Naive thymus-derived CD4-positive, alpha-beta T cell (primary cell): ENCODE results near the gene ANKLE2. TPM values are rescaled to one million over a fixed set of nuclear protein-coding genes. Genes with fewer than 3 reads are reported as not detected.

ENCODE experiments used
- ATAC-seq: fragments of 150-1000 bp; cut with Tn5 transposase; 2 replicates; pipeline ENCODE4 v1.10.0; 2021; ENCODE audit warnings: mild to moderate bottlenecking, moderate library complexity
- CTCF ChIA-PET: fragments of 350-600 bp; sonication (Branson Sonifier 250); formaldehyde crosslinking; loops from one replicate; lab custom pipeline; 2021; ENCODE audit warnings: antibody characterized with exemption; lab: Charles Lee
- POLR2A ChIA-PET: fragments of 350-600 bp; sonication (Branson Sonifier 250); formaldehyde crosslinking; loops from one replicate; lab custom pipeline; 2021; ENCODE audit warnings: antibody characterized with exemption, inconsistent platforms; lab: Charles Lee
- DNase-seq, 9 donors: peaks; one replicate each; pipeline versions ENCODE4 v3.0.0 to v3.0.0-alpha.2; 2020 to 2022; ENCODE audit warnings: mixed read lengths in 1 of 9
- H3K27ac ChIP-seq: one replicate; pipeline ENCODE4 v1.7.0; 2013; ENCODE audit warnings: mild to moderate bottlenecking, low read depth, low read length, moderate library complexity
- H3K27me3 ChIP-seq, 2 donors: one replicate each; pipeline ENCODE4 v1.7.0; 2013; ENCODE audit warnings: low read length in 2 of 2, mild to moderate bottlenecking in 2 of 2, moderate library complexity in 2 of 2; ENCODE audit not compliant: control insufficient read depth in 2 of 2, insufficient read depth in 2 of 2
- H3K36me3 ChIP-seq, 3 experiments: 1 replicate in 2 of 3; 2 replicates in 1 of 3; pipeline ENCODE4 v1.7.0; 2013; ENCODE audit warnings: low read length in 3 of 3, mild to moderate bottlenecking in 3 of 3, moderate library complexity in 1 of 3; ENCODE audit not compliant: insufficient read depth in 3 of 3, control insufficient read depth in 2 of 3
- H3K4me1 ChIP-seq, 2 donors: one replicate each; pipeline ENCODE4 v1.7.0; 2013; ENCODE audit warnings: low read length in 2 of 2, mild to moderate bottlenecking in 2 of 2, moderate library complexity in 1 of 2; ENCODE audit not compliant: control insufficient read depth in 2 of 2, insufficient read depth in 2 of 2
- H3K4me3 ChIP-seq: 2 replicates; pipeline ENCODE4 v1.7.0; 2013; ENCODE audit warnings: mild to moderate bottlenecking, low read length
- H3K9me3 ChIP-seq, 3 experiments: 1 replicate in 2 of 3; 2 replicates in 1 of 3; pipeline ENCODE4 v1.7.0; 2013; ENCODE audit warnings: low read length in 3 of 3; ENCODE audit not compliant: control insufficient read depth in 2 of 3
- H3K27ac Mint-ChIP-seq, 9 donors: one replicate each; pipeline ENCODE4 v1.8.0; 2020 to 2022; ENCODE audit warnings: mixed read lengths in 9 of 9, mild to moderate bottlenecking in 8 of 9, moderate library complexity in 5 of 9, inconsistent platforms in 2 of 9
- H3K27me3 Mint-ChIP-seq, 5 donors: one replicate each; pipeline ENCODE4 v1.8.0; 2021 to 2022; ENCODE audit warnings: mixed read lengths in 5 of 5, mild to moderate bottlenecking in 1 of 5
- H3K36me3 Mint-ChIP-seq, 5 donors: one replicate each; pipeline ENCODE4 v1.8.0; 2020 to 2022; ENCODE audit warnings: mixed read lengths in 5 of 5, mild to moderate bottlenecking in 3 of 5, inconsistent platforms in 1 of 5
- H3K4me1 Mint-ChIP-seq, 7 donors: one replicate each; pipeline ENCODE4 v1.8.0; 2020 to 2022; ENCODE audit warnings: mixed read lengths in 7 of 7, mild to moderate bottlenecking in 3 of 7, inconsistent platforms in 1 of 7
- H3K4me3 Mint-ChIP-seq, 10 donors: one replicate each; pipeline ENCODE4 v1.8.0; 2020 to 2022; ENCODE audit warnings: mild to moderate bottlenecking in 10 of 10, mixed read lengths in 10 of 10, moderate library complexity in 6 of 10, inconsistent platforms in 2 of 10
- H3K9me3 Mint-ChIP-seq, 11 donors: one replicate each; pipeline ENCODE4 v1.8.0; 2020 to 2022; ENCODE audit warnings: mixed read lengths in 11 of 11, mild to moderate bottlenecking in 4 of 11, inconsistent platforms in 1 of 11, moderate library complexity in 1 of 11
- intact Hi-C, 2 donors: fragments of 100-400 bp; cut with micrococcal nuclease; formaldehyde crosslinking; loops; one replicate each; pipeline ENCODE4 v1.15.1; 2023
- polyA plus RNA-seq, 2 donors: library from polyadenylated mRNA; unstranded; fragments of 300-500 nt; fragmentation: Illumina TruSeq; gene quantifications; one replicate each; pipeline ENCODE4 v1.2.3, GENCODE V29; 2021
- total RNA-seq, 6 experiments: library from RNA in 5 of 6; stranded (reverse) in 5 of 6; gene quantifications; 1 replicate in 5 of 6; 2 replicates in 1 of 6; pipeline ENCODE4 v1.2.3 and lab custom pipeline; 2021 to 2026

Gene ANKLE2
- total and polyA plus RNA-seq, 7 experiments from 2014 or later = 21.5 to 95.5 (median 78.9) TPM

DNA sequence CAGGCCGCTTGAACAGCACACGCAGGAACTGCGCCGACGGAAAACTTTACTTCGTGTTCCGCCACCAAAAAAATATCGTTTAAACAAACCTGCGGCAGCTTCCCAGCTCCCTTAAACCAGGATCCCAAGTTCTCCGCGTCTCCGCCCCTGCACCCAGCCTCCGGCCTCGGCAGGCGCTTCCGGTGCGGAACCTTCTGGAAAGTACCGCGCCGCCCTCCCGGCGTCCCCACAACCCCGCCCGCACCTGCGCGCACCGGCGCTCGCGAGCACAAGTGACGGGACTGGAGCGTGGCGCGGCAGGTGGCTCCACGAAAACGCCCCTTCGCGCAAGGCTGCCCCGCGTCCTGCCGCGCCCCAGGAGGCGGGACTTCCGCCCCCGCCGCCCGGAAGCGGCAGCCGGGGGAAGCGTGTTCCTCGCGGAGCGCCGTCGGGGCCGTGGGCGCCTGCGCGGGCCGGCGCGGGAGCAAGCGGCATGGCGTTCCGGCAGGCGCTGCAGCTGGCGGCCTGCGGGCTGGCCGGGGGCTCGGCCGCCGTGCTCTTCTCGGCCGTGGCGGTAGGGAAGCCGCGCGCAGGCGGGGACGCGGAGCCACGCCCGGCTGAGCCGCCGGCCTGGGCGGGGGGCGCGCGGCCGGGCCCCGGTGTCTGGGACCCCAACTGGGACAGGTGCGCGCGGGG is 51.1 kb downstream of the ANKLE2 start, which contains the start of gene PGAM5:
Gene PGAM5 (plus strand): TSS at position 438 of the 675 bp plus-strand sequence. CDS start 35 bp downstream, at position 473.
- ATAC-seq = peak; percentile 98
- DNase-seq = peak; percentile 91 to 97 (median 95)
- no peaks in the 10 kb centered on the region for H3K27me3 ChIP-seq
- CTCF ChIA-PET = no interaction called here
- peak within 1 kb of the TSS; percentile 92 for H3K27ac ChIP-seq
- Mint-ChIP-seq H3K27me3 (no peaks in the 10 kb centered on the region), H3K4me1 (peaks cover 0 to 36% (median 22%) of the 10 kb centered on the region in 7 donors), H3K9me3 (peaks cover 3 to 37% (median 15%) of the 10 kb centered on the region in 11 donors), H3K27ac (peak within 1 kb of the TSS; percentile 87 to 96 (median 92)), H3K4me3 (peak within 1 kb of the TSS; percentile 84 to 98 (median 88)), H3K36me3 (peaks cover 8 to 19% (median 12%) of the 10 kb centered on the region in 5 donors)
- POLR2A ChIA-PET = interaction anchor here (0.6 to 1.5 kb wide), 6 partner anchors 9 to 124 kb away, joined by 3 to 4 read pairs (median 3); no protein-coding TSS in a partner anchor
- peak within 1 kb of the TSS; percentile 62 for H3K4me3 ChIP-seq
- H3K4me1 ChIP-seq = peaks cover 6 to 11% of the 10 kb centered on the region in 2 donors
- H3K9me3 ChIP-seq = peaks cover 0 to 24% (median 5%) of the 10 kb centered on the region in 3 experiments
- intact Hi-C loops = loop anchor here (1.0 to 5.0 kb wide), 10 partner anchors 23 to 370 kb away; partner anchors contain the start of genes POLE (in 2 of the 2), PXMP2 (in 2 of the 2), ANKLE2 (in 1 of the 2) and CHFR (in 1 of the 2)
- H3K36me3 ChIP-seq = peaks cover 0 to 15% (median 0%) of the 10 kb centered on the region in 3 experiments

DNA sequence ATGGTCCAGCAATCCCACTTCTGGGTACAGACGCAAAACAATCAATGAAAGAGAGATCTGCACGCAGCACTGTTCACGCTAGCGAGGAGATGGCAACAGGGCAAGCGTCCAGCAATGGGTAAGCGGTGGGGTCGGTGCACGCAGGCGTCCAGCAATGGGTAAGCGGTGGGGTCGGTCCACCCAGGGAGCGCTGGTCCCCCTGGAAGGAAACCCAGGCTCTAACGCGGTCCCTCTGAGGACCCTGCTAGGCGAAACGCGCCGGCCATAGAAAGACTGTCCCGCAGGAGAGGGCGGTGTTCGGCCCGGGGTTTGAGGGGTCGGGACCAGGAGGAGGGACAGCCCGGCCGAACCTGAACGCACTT is 51.6 kb downstream of the ANKLE2 start:
- H3K36me3 ChIP-seq = peaks cover 0 to 14% (median 0%) of the 10 kb centered on the region in 3 experiments
- Mint-ChIP-seq H3K36me3 (peaks cover 8 to 19% (median 12%) of the 10 kb centered on the region in 5 donors), H3K9me3 (peaks cover 3 to 37% (median 17%) of the 10 kb centered on the region in 11 donors), H3K4me1 (peaks cover 0 to 36% (median 22%) of the 10 kb centered on the region in 7 donors), H3K27me3 (no peaks in the 10 kb centered on the region), H3K27ac (peak overlapping the region; percentile 87 to 96 (median 92)), H3K4me3 (peak overlapping the region; percentile 84 to 98 (median 88))
- H3K4me3 ChIP-seq = peak overlapping the region; percentile 62
- ChIA-PET POLR2A (interaction anchor here (0.6 to 1.5 kb wide), 5 partner anchors 8 to 124 kb away, joined by 3 to 4 read pairs (median 3); no protein-coding TSS in a partner anchor), CTCF (no interaction called here)
- DNase-seq = no peak
- no peak for ATAC-seq
- no peaks in the 10 kb centered on the region for H3K27me3 ChIP-seq
- peak overlapping the region; percentile 92 for H3K27ac ChIP-seq
- intact Hi-C loops = loop anchor here (1.0 to 5.0 kb wide), 10 partner anchors 23 to 370 kb away; partner anchors contain the start of genes POLE (in 2 of the 2), PXMP2 (in 2 of the 2), ANKLE2 (in 1 of the 2) and CHFR (in 1 of the 2)
- H3K4me1 ChIP-seq = peaks cover 6 to 11% of the 10 kb centered on the region in 2 donors
- peaks cover 0 to 24% (median 5%) of the 10 kb centered on the region in 3 experiments for H3K9me3 ChIP-seq

DNA sequence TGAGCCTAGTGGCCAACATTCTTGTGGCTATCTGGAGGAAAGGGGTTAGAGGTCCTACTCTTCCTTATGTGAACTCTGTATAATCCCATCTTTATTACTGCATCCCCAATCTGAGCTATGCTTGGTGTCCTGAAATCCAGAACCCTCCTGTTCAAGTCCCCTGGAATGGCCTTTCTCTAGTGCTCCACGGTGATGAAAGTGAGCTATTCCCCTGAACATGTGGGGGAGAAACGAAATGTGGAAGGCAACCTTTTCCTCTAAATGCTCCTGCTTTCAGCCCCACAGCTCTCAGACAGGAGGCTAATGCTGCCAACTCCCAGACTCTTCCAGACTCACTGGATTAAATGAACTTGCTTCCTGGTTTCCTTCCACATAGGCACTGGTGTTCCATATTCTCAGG is 53.5 kb downstream of the ANKLE2 start:
- Mint-ChIP-seq H3K9me3 (peaks cover 3 to 47% (median 20%) of the 10 kb centered on the region in 11 donors), H3K4me1 (peaks cover 7 to 27% (median 17%) of the 10 kb centered on the region in 7 donors), H3K36me3 (peaks cover 15 to 26% (median 22%) of the 10 kb centered on the region in 5 donors), H3K27ac (peak overlapping the region in 5 of 9 donors; percentile 14 to 87 (median 26)), H3K27me3 (no peaks in the 10 kb centered on the region), H3K4me3 (peak overlapping the region in 3 of 10 donors; percentile 9 to 87 (median 13))
- DNase-seq (no peak), ATAC-seq (no peak)
- POLR2A ChIA-PET = no interaction called here
- Histone ChIP-seq H3K27me3 (no peaks in the 10 kb centered on the region), H3K9me3 (peaks cover 0 to 24% (median 5%) of the 10 kb centered on the region in 3 experiments), H3K27ac (no peak overlapping the region), H3K4me3 (no peak overlapping the region), H3K36me3 (no peaks in the 10 kb centered on the region), H3K4me1 (peaks cover 6 to 11% of the 10 kb centered on the region in 2 donors)
- CTCF ChIA-PET = no interaction called here
- intact Hi-C loops = no loop called here

DNA sequence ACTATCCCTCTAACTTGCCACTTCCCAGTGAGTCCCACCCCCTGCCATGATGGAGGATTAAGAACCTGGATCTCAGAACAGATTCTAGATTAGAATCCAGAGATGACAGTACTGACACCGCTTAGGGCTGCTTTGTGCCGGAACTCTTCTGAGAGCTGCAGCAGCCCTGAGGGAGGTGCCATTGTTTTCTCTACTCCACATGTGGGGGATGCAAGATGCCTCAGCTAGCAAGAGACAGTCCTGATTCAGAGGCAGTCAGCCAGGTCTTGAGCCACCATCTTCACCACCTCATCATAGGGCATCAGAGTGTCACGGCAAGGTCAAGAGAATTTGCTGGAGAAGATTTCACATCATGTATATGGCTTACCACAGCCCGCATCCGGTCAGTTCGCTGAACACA is 54.4 kb downstream of the ANKLE2 start:
- H3K9me3 ChIP-seq = peaks cover 0 to 24% (median 5%) of the 10 kb centered on the region in 3 experiments
- POLR2A ChIA-PET = no interaction called here
- Mint-ChIP-seq H3K27me3 (no peaks in the 10 kb centered on the region), H3K36me3 (peaks cover 15 to 26% (median 22%) of the 10 kb centered on the region in 5 donors), H3K27ac (peak overlapping the region in 6 of 9 donors; percentile 19 to 82 (median 72)), H3K4me1 (peaks cover 5 to 19% (median 13%) of the 10 kb centered on the region in 7 donors), H3K4me3 (peak overlapping the region in 6 of 10 donors; percentile 8 to 58 (median 25)), H3K9me3 (peaks cover 3 to 47% (median 20%) of the 10 kb centered on the region in 11 donors)
- no peaks in the 10 kb centered on the region for H3K36me3 ChIP-seq
- peaks cover 6 to 11% of the 10 kb centered on the region in 2 donors for H3K4me1 ChIP-seq
- no peak for DNase-seq
- CTCF ChIA-PET = no interaction called here
- ATAC-seq = no peak
- H3K27ac ChIP-seq = no peak overlapping the region
- intact Hi-C loops = no loop called here
- H3K4me3 ChIP-seq = no peak overlapping the region
- no peaks in the 10 kb centered on the region for H3K27me3 ChIP-seq

DNA sequence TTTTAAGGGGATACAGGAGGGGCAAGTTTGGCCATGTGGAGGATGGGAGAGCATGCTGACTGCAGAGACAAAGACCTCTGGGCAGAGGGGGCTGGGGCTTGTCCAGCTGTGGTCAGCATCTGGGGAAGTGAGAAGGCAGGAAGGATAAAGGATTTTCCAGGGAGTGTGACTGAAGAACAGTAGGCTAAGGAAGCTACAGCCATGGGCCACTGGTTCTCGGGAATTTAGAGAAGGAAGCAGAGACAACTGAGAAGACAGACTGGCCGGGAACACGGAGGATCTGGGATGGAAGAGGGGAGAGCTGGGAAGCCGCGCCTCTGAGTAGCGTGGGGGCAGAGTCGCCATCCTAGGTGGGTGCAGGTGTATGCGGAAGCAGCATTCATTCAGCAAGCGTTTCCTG is 58.0 kb downstream of the ANKLE2 start:
- DNase-seq (no peak), ATAC-seq (no peak)
- Histone ChIP-seq H3K4me3 (no peak overlapping the region), H3K27me3 (no peaks in the 10 kb centered on the region), H3K27ac (no peak overlapping the region), H3K9me3 (peaks cover 0 to 19% (median 5%) of the 10 kb centered on the region in 3 experiments), H3K4me1 (no peaks in the 10 kb centered on the region), H3K36me3 (no peaks in the 10 kb centered on the region)
- Mint-ChIP-seq H3K4me3 (no peak overlapping the region), H3K4me1 (peaks cover 0 to 7% (median 3%) of the 10 kb centered on the region in 7 donors), H3K27me3 (no peaks in the 10 kb centered on the region), H3K36me3 (peaks cover 15 to 37% (median 30%) of the 10 kb centered on the region in 5 donors), H3K27ac (peak overlapping the region in 2 of 9 donors; percentile 14 to 38), H3K9me3 (peaks cover 3 to 32% (median 16%) of the 10 kb centered on the region in 11 donors)
- CTCF ChIA-PET = no interaction called here
- intact Hi-C loops = no loop called here
- POLR2A ChIA-PET = interaction anchor here (1.3 kb wide), 1 partner anchor 13 kb away, joined by 3 read pairs; no protein-coding TSS in a partner anchor

DNA sequence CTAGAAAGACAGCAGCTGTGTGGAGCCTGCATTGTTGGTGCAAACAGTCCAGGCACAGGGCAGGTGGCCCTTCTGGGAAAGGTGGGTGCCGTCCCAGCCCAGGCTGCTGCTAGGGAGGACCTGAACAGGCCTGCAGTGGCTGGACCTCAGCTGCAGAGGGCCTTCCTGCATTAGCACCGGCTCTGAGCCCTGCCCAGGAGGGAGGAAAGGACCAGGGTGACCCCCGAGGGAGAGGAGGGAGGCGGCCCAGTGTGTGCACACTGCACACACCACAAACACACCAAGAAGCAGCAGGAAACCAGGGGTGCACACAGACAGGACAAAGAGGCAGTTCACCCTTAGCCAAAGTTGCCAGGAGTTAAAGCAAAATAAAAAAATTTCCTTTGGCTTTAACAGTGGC is 59.0 kb downstream of the ANKLE2 start:
- DNase-seq (no peak), ATAC-seq (no peak)
- Histone ChIP-seq H3K4me1 (no peaks in the 10 kb centered on the region), H3K36me3 (no peaks in the 10 kb centered on the region), H3K4me3 (no peak overlapping the region), H3K27ac (no peak overlapping the region), H3K27me3 (no peaks in the 10 kb centered on the region), H3K9me3 (peaks cover 0 to 9% (median 0%) of the 10 kb centered on the region in 3 experiments)
- CTCF ChIA-PET = no interaction called here
- no peak overlapping the region for H3K27ac Mint-ChIP-seq
- peaks cover 0 to 22% (median 7%) of the 10 kb centered on the region in 11 donors for H3K9me3 Mint-ChIP-seq
- H3K27me3 Mint-ChIP-seq = no peaks in the 10 kb centered on the region
- POLR2A ChIA-PET = interaction anchor here (1.0 kb wide), 2 partner anchors 8 to 68 kb away, joined by 3 read pairs; partner anchors contain the start of gene PGAM5
- peaks cover 0 to 7% (median 0%) of the 10 kb centered on the region in 7 donors for H3K4me1 Mint-ChIP-seq
- intact Hi-C loops = no loop called here
- peaks cover 11 to 43% (median 27%) of the 10 kb centered on the region in 5 donors for H3K36me3 Mint-ChIP-seq
- H3K4me3 Mint-ChIP-seq = no peak overlapping the region
